Kidney glomerular epithelial cell (primary cell): ENCODE results near the gene DUSP14.
"Not testable (repeated sequence)": the region's sequence is repeated elsewhere in the genome, so short reads cannot be mapped to it uniquely, and the experiment has no call there.

Source experiments
- DNase-seq: peaks from one replicate; lab custom pipeline; 2025; lab: John Stamatoyannopoulos, UW

DUSP14 gene

GRCh38 chr17:37489197-37490001, at the start of gene DUSP14:
DUSP14 (plus strand) TSS chr17:37489891; CDS start chr17:37512273, 22,382 bp downstream.
- DNase-seq = peak; percentile 60

GRCh38 chr17:37440424-37440823, 49.3 kb upstream of the DUSP14 start:
- no peak for DNase-seq

GRCh38 chr17:37441369-37442014, 48.2 kb upstream of the DUSP14 start:
- not testable (repeated sequence) for DNase-seq

GRCh38 chr17:37446027-37446426, 43.7 kb upstream of the DUSP14 start:
- peak; percentile 93 for DNase-seq

- DNase-seq = peak; percentile 18
Measured at GRCh38 chr17:37447641-37448040, 42.0 kb upstream of the DUSP14 start.

- no peak for DNase-seq
Measured at GRCh38 chr17:37450112-37450511, 39.6 kb upstream of the DUSP14 start.

- not testable (repeated sequence) for DNase-seq
Measured at GRCh38 chr17:37457801-37458200, 31.9 kb upstream of the DUSP14 start.

GRCh38 chr17:37458805-37459204, 30.9 kb upstream of the DUSP14 start:
- peak; percentile 30 for DNase-seq

- DNase-seq = no peak
Measured at GRCh38 chr17:37461668-37462067, 28.0 kb upstream of the DUSP14 start.

GRCh38 chr17:37462492-37462891, 27.2 kb upstream of the DUSP14 start:
- DNase-seq = no peak

GRCh38 chr17:37463039-37463438, 26.7 kb upstream of the DUSP14 start:
- DNase-seq = no peak

- no peak for DNase-seq
Measured at GRCh38 chr17:37465069-37465616, 24.5 kb upstream of the DUSP14 start.

GRCh38 chr17:37466471-37466870, 23.2 kb upstream of the DUSP14 start:
- no peak for DNase-seq

GRCh38 chr17:37470181-37470580, 19.5 kb upstream of the DUSP14 start:
- DNase-seq = no peak

- DNase-seq = no peak
Measured at GRCh38 chr17:37475731-37476420, 13.8 kb upstream of the DUSP14 start.

- no peak for DNase-seq
Measured at GRCh38 chr17:37476431-37477120, 13.1 kb upstream of the DUSP14 start.

- DNase-seq = no peak
Measured at GRCh38 chr17:37478187-37478586, 11.5 kb upstream of the DUSP14 start.

- no peak for DNase-seq
Measured at GRCh38 chr17:37479025-37479424, 10.7 kb upstream of the DUSP14 start.

GRCh38 chr17:37480427-37480826, 9.3 kb upstream of the DUSP14 start:
- no peak for DNase-seq

- DNase-seq = no peak
Measured at GRCh38 chr17:37481001-37481665, 8.6 kb upstream of the DUSP14 start.

GRCh38 chr17:37483311-37484039, 6.2 kb upstream of the DUSP14 start:
- DNase-seq = no peak
